K562 (cell line): Measurements from ENCODE around the gene GALE. TPM values are rescaled to one million over a fixed set of nuclear protein-coding genes. Genes with fewer than 3 reads are reported as not detected.

Experiments used
- CEBPB ChIP-seq: fragments of 450-650 bp; IDR thresholded peaks from 2 replicates; pipeline ENCODE4 v1.6.1; 2016; ENCODE audit warnings: missing genetic modification characterization, missing compliant biosample characterization
- HNRNPH1 ChIP-seq: fragments of 200-400 bp; formaldehyde crosslinking; optimal IDR thresholded peaks from 2 replicates; pipeline ENCODE3; 2017; ENCODE audit warnings: low read depth, mild to moderate bottlenecking, low read length, moderate library complexity
- SMARCE1 ChIP-seq: fragments of 450-650 bp; IDR thresholded peaks from 2 replicates; pipeline ENCODE4 v1.7.1; 2016; ENCODE audit warnings: mild to moderate bottlenecking
- TCFL5 ChIP-seq: fragments of 250-450 bp; sonication (Bioruptor Pico); conservative IDR thresholded peaks from 2 replicates; pipeline ENCODE4 v1.6.1; 2021; ENCODE audit warnings: mild to moderate bottlenecking, moderate library complexity, matching md5 sums
- TEAD1 ChIP-seq, 2 experiments: fragments of 450-650 bp in 1 of 2; sonication (generic) in 1 of 2; formaldehyde crosslinking; IDR thresholded peaks; 2 replicates each; pipeline versions ENCODE4 v1.4.0 to v1.8.0; 2020 to 2022; ENCODE audit warnings: mild to moderate bottlenecking in 2 of 2, missing genetic modification reagents in 1 of 2
- WHSC1 ChIP-seq: IDR thresholded peaks from one replicate; pipeline ENCODE4 v1.6.1; 2012; ENCODE audit warnings: low read length, control low read depth, inconsistent platforms
- ZSCAN29 ChIP-seq: fragments of 450-650 bp; IDR thresholded peaks from 2 replicates; pipeline ENCODE4 v1.6.1; 2017
- polyA plus RNA-seq, 8 experiments: library from polyadenylated mRNA; depleted of rRNA in 4 of 8; stranded (reverse) in 5 of 8; unstranded in 3 of 8; fragments of >200 nt; fragmentation: Nextera tagmentation in 2 of 8; fragmentation: Illumina TruSeq in 1 of 8; extraction: Ambion mirVana in 2 of 8; extraction: Trizol in 1 of 8; gene quantifications; 2 replicates each; pipeline versions ENCODE4 v1.2.1 to v1.2.3, GENCODE V29; 2011 to 2014; ENCODE audit warnings: inconsistent platforms in 1 of 8, missing spikeins in 1 of 8
- total RNA-seq, 7 experiments: library from RNA; depleted of rRNA in 6 of 7; stranded (reverse); fragments of >200 nt in 6 of 7; fragmentation: Illumina TruSeq in 2 of 7; extraction: Trizol in 2 of 7; gene quantifications; 2 replicates each; pipeline versions ENCODE4 v1.2.1 to v1.2.3, GENCODE V29; 2011 to 2021; ENCODE audit warnings: low replicate concordance in 1 of 7
- TF ChIP-seq, protein P1 (sequence below): sonication (generic); formaldehyde crosslinking; IDR thresholded peaks from 2 replicates; pipeline ENCODE4 v1.4.0; 2020; ENCODE audit warnings: mild to moderate bottlenecking, missing genetic modification reagents
- TF ChIP-seq, protein P2 (sequence below), 2 experiments: fragments of 450-650 bp; IDR thresholded peaks; 2 replicates each; pipeline ENCODE4 v1.6.1; 2016
- TF ChIP-seq, protein P3 (sequence below): fragments of 450-650 bp; IDR thresholded peaks from 2 replicates; pipeline ENCODE4 v1.6.1; 2016; ENCODE audit warnings: mild to moderate bottlenecking, moderate library complexity
- TF ChIP-seq, protein P4 (sequence below): sonication (generic); formaldehyde crosslinking; IDR thresholded peaks from 2 replicates; pipeline ENCODE4 v1.8.0; 2022; ENCODE audit warnings: missing genetic modification reagents, mild to moderate bottlenecking, moderate library complexity, borderline replicate concordance

Gene GALE
- total and polyA plus RNA-seq, 9 of the 15 experiments (the other 6 are each of a cell fraction or from before 2014, with no cell fraction given) = 8.4 to 139 (median 88.3) TPM

GRCh38 chr1:23772049-23772853 is 28.3 kb downstream of the GALE start (continued):
- TF ChIP-seq, protein P1, sequence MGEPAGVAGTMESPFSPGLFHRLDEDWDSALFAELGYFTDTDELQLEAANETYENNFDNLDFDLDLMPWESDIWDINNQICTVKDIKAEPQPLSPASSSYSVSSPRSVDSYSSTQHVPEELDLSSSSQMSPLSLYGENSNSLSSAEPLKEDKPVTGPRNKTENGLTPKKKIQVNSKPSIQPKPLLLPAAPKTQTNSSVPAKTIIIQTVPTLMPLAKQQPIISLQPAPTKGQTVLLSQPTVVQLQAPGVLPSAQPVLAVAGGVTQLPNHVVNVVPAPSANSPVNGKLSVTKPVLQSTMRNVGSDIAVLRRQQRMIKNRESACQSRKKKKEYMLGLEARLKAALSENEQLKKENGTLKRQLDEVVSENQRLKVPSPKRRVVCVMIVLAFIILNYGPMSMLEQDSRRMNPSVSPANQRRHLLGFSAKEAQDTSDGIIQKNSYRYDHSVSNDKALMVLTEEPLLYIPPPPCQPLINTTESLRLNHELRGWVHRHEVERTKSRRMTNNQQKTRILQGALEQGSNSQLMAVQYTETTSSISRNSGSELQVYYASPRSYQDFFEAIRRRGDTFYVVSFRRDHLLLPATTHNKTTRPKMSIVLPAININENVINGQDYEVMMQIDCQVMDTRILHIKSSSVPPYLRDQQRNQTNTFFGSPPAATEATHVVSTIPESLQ = no peak
- TF ChIP-seq SMARCE1 = no peak
- 0 out of 4 replicates have a peak, but pooled peaks of 1 of the 2 experiments have one; percentile 28 for TF ChIP-seq TEAD1 (CRISPR knock-in tag; IDR thresholded peaks at IDR 0.05)
- TF ChIP-seq WHSC1 = no peak
- no peak for TF ChIP-seq CEBPB
- TF ChIP-seq, protein P2, sequence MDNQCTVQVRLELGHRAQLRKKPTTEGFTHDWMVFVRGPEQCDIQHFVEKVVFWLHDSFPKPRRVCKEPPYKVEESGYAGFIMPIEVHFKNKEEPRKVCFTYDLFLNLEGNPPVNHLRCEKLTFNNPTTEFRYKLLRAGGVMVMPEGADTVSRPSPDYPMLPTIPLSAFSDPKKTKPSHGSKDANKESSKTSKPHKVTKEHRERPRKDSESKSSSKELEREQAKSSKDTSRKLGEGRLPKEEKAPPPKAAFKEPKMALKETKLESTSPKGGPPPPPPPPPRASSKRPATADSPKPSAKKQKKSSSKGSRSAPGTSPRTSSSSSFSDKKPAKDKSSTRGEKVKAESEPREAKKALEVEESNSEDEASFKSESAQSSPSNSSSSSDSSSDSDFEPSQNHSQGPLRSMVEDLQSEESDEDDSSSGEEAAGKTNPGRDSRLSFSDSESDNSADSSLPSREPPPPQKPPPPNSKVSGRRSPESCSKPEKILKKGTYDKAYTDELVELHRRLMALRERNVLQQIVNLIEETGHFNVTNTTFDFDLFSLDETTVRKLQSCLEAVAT (IDR thresholded peaks at IDR 0.05) = 0 out of 4 replicates have a peak, but pooled peaks of 1 of the 2 experiments have one; percentile 21
- no peak for TF ChIP-seq TCFL5 (CRISPR knock-in tag)
- TF ChIP-seq, protein P3, sequence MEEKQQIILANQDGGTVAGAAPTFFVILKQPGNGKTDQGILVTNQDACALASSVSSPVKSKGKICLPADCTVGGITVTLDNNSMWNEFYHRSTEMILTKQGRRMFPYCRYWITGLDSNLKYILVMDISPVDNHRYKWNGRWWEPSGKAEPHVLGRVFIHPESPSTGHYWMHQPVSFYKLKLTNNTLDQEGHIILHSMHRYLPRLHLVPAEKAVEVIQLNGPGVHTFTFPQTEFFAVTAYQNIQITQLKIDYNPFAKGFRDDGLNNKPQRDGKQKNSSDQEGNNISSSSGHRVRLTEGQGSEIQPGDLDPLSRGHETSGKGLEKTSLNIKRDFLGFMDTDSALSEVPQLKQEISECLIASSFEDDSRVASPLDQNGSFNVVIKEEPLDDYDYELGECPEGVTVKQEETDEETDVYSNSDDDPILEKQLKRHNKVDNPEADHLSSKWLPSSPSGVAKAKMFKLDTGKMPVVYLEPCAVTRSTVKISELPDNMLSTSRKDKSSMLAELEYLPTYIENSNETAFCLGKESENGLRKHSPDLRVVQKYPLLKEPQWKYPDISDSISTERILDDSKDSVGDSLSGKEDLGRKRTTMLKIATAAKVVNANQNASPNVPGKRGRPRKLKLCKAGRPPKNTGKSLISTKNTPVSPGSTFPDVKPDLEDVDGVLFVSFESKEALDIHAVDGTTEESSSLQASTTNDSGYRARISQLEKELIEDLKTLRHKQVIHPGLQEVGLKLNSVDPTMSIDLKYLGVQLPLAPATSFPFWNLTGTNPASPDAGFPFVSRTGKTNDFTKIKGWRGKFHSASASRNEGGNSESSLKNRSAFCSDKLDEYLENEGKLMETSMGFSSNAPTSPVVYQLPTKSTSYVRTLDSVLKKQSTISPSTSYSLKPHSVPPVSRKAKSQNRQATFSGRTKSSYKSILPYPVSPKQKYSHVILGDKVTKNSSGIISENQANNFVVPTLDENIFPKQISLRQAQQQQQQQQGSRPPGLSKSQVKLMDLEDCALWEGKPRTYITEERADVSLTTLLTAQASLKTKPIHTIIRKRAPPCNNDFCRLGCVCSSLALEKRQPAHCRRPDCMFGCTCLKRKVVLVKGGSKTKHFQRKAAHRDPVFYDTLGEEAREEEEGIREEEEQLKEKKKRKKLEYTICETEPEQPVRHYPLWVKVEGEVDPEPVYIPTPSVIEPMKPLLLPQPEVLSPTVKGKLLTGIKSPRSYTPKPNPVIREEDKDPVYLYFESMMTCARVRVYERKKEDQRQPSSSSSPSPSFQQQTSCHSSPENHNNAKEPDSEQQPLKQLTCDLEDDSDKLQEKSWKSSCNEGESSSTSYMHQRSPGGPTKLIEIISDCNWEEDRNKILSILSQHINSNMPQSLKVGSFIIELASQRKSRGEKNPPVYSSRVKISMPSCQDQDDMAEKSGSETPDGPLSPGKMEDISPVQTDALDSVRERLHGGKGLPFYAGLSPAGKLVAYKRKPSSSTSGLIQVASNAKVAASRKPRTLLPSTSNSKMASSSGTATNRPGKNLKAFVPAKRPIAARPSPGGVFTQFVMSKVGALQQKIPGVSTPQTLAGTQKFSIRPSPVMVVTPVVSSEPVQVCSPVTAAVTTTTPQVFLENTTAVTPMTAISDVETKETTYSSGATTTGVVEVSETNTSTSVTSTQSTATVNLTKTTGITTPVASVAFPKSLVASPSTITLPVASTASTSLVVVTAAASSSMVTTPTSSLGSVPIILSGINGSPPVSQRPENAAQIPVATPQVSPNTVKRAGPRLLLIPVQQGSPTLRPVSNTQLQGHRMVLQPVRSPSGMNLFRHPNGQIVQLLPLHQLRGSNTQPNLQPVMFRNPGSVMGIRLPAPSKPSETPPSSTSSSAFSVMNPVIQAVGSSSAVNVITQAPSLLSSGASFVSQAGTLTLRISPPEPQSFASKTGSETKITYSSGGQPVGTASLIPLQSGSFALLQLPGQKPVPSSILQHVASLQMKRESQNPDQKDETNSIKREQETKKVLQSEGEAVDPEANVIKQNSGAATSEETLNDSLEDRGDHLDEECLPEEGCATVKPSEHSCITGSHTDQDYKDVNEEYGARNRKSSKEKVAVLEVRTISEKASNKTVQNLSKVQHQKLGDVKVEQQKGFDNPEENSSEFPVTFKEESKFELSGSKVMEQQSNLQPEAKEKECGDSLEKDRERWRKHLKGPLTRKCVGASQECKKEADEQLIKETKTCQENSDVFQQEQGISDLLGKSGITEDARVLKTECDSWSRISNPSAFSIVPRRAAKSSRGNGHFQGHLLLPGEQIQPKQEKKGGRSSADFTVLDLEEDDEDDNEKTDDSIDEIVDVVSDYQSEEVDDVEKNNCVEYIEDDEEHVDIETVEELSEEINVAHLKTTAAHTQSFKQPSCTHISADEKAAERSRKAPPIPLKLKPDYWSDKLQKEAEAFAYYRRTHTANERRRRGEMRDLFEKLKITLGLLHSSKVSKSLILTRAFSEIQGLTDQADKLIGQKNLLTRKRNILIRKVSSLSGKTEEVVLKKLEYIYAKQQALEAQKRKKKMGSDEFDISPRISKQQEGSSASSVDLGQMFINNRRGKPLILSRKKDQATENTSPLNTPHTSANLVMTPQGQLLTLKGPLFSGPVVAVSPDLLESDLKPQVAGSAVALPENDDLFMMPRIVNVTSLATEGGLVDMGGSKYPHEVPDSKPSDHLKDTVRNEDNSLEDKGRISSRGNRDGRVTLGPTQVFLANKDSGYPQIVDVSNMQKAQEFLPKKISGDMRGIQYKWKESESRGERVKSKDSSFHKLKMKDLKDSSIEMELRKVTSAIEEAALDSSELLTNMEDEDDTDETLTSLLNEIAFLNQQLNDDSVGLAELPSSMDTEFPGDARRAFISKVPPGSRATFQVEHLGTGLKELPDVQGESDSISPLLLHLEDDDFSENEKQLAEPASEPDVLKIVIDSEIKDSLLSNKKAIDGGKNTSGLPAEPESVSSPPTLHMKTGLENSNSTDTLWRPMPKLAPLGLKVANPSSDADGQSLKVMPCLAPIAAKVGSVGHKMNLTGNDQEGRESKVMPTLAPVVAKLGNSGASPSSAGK = no peak
- TF ChIP-seq ZSCAN29 = no peak
- TF ChIP-seq HNRNPH1 = no peak
- TF ChIP-seq, protein P4, sequence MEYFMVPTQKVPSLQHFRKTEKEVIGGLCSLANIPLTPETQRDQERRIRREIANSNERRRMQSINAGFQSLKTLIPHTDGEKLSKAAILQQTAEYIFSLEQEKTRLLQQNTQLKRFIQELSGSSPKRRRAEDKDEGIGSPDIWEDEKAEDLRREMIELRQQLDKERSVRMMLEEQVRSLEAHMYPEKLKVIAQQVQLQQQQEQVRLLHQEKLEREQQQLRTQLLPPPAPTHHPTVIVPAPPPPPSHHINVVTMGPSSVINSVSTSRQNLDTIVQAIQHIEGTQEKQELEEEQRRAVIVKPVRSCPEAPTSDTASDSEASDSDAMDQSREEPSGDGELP (CRISPR knock-in tag) = peak; percentile 45; the same call in 1 of the 2 replicates
